A549 (cell line): ENCODE results near the gene RAET1E. TPM values are rescaled to one million over a fixed set of nuclear protein-coding genes. Genes with fewer than 3 reads are reported as not detected.

ENCODE experiments used
- ATAC-seq, 2 experiments: fragments of 200-7000 bp in 1 of 2; fragments of >200 bp in 1 of 2; cut with Nextera tagmentation in 1 of 2; cut with Tn5 transposase in 1 of 2; 3 replicates each; pipeline versions ENCODE4 v1.8.0 to v1.9.1; 2018 to 2020; ENCODE audit warnings: mild to moderate bottlenecking in 1 of 2, moderate library complexity in 1 of 2
- CTCF ChIA-PET: fragments of 300-600 bp; sonication (Branson Sonifier 250); formaldehyde crosslinking; extraction: SDS; loops from one replicate; lab custom pipeline; 2021; ENCODE audit warnings: antibody characterized with exemption, inconsistent platforms; lab: Yijun Ruan, JAX
- POLR2A ChIA-PET: fragments of 350-600 bp; formaldehyde crosslinking; extraction: SDS; loops from one replicate; lab custom pipeline; 2021; ENCODE audit warnings: antibody characterized with exemption, inconsistent platforms; lab: Yijun Ruan, JAX
- DNase-seq, 2 experiments: peaks; one replicate each; pipeline versions ENCODE4 v3.0.0 to v3.0.0-alpha.2; 2011 to 2016; ENCODE audit warnings: low read depth in 1 of 2, low spot score in 1 of 2
- FAIRE-seq: peaks from 2 replicates; lab custom pipeline; 2011; peaks lifted over from hg19 to GRCh38; lab: Jason Lieb, UNC
- H3K27ac ChIP-seq, 2 experiments: fragments of >200 bp; sonication (Bioruptor Twin); formaldehyde crosslinking; 3 replicates each; pipeline ENCODE4 v1.5.1; 2016 to 2017
- H3K4me1 ChIP-seq: fragments of >200 bp; sonication (Bioruptor Twin); formaldehyde crosslinking; 3 replicates; pipeline ENCODE4 v1.6.1; 2016
- H3K4me2 ChIP-seq: fragments of >200 bp; sonication (Bioruptor Twin); formaldehyde crosslinking; 3 replicates; pipeline ENCODE4 v1.6.1; 2016
- H3K4me3 ChIP-seq: fragments of >200 bp; sonication (Bioruptor Twin); formaldehyde crosslinking; 3 replicates; pipeline ENCODE4 v1.5.1; 2016
- H3K9me3 ChIP-seq: fragments of >200 bp; sonication (Bioruptor Twin); formaldehyde crosslinking; 3 replicates; pipeline ENCODE4 v1.6.1; 2016
- BHLHE40 ChIP-seq: IDR thresholded peaks from 2 replicates; pipeline ENCODE4 v1.6.1; 2012; ENCODE audit warnings: low read depth, low read length, inconsistent platforms
- CBX8 ChIP-seq: fragments of 200-600 bp; sonication (generic); IDR thresholded peaks from 2 replicates; pipeline ENCODE4 v1.6.1; 2016
- CHD2 ChIP-seq: fragments of 150-350 bp; IDR thresholded peaks from 2 replicates; pipeline ENCODE4 v1.6.1; 2014; ENCODE audit warnings: low read length; ENCODE audit not compliant: partially characterized antibody
- E2F6 ChIP-seq: IDR thresholded peaks from 2 replicates; pipeline ENCODE4 v1.6.1; 2012; ENCODE audit warnings: low read depth, borderline replicate concordance
- ELK1 ChIP-seq: fragments of 150-350 bp; IDR thresholded peaks from 2 replicates; pipeline ENCODE4 v1.6.1; 2014; ENCODE audit warnings: low read depth, mild to moderate bottlenecking, low read length
- ESRRA ChIP-seq: fragments of 150-350 bp; IDR thresholded peaks from 2 replicates; pipeline ENCODE4 v1.6.1; 2014; ENCODE audit warnings: mild to moderate bottlenecking, low read length, borderline replicate concordance
- FOSL2 ChIP-seq, 2 experiments: fragments of 450-650 bp in 1 of 2; fragments of >200 bp in 1 of 2; sonication (Bioruptor Twin) in 1 of 2; formaldehyde crosslinking; IDR thresholded peaks; 2 replicates each; pipeline versions ENCODE4 v1.5.0 to v1.6.1; 2016 to 2020; ENCODE audit warnings: mild to moderate bottlenecking in 1 of 2, moderate library complexity in 1 of 2
- JUNB ChIP-seq: fragments of >200 bp; sonication (Bioruptor Twin); formaldehyde crosslinking; IDR thresholded peaks from 2 replicates; pipeline ENCODE4 v1.6.1; 2016
- MAX ChIP-seq: IDR thresholded peaks from 2 replicates; pipeline ENCODE4 v1.6.1; 2012
- NFE2L2 ChIP-seq: fragments of 150-350 bp; conservative IDR thresholded peaks from 2 replicates; pipeline ENCODE4 v1.6.1; 2014; ENCODE audit warnings: low read length
- PBX3 ChIP-seq: IDR thresholded peaks from 2 replicates; pipeline ENCODE4 v1.6.1; 2012
- PHF8 ChIP-seq: fragments of 200-600 bp; sonication (generic); IDR thresholded peaks from 2 replicates; pipeline ENCODE4 v1.6.1; 2016; ENCODE audit warnings: low read depth, mild to moderate bottlenecking, antibody characterized with exemption, moderate library complexity, borderline replicate concordance
- POLR2AphosphoS2 ChIP-seq: conservative IDR thresholded peaks from 2 replicates; pipeline ENCODE4 v1.6.1; 2012; ENCODE audit warnings: low read length, improper control_type of control experiment, inconsistent platforms
- RARB ChIP-seq: fragments of 250-450 bp; sonication (Bioruptor Pico); IDR thresholded peaks from 2 replicates; pipeline ENCODE4 v1.8.0; 2021; ENCODE audit warnings: mild to moderate bottlenecking, moderate library complexity
- RCOR1 ChIP-seq: fragments of 150-350 bp; IDR thresholded peaks from 2 replicates; pipeline ENCODE4 v1.6.1; 2014; ENCODE audit warnings: antibody characterized with exemption, low read length, low read depth
- REST ChIP-seq: fragments of 200-600 bp; sonication (generic); IDR thresholded peaks from 2 replicates; pipeline ENCODE4 v1.6.1; 2016; ENCODE audit warnings: antibody characterized with exemption, mild to moderate bottlenecking, moderate library complexity
- RNF2 ChIP-seq: fragments of 200-600 bp; sonication (generic); IDR thresholded peaks from 2 replicates; pipeline ENCODE4 v1.6.1; 2016; ENCODE audit warnings: low read depth, mild to moderate bottlenecking, antibody characterized with exemption, moderate library complexity, borderline replicate concordance
- SREBF2 ChIP-seq: fragments of 450-650 bp; IDR thresholded peaks from 2 replicates; pipeline ENCODE4 v1.6.1; 2014; ENCODE audit warnings: mild to moderate bottlenecking, moderate library complexity
- TFCP2L1 ChIP-seq: fragments of 250-450 bp; sonication (Bioruptor Pico); IDR thresholded peaks from 2 replicates; pipeline ENCODE4 v1.5.0; 2021; ENCODE audit warnings: mild to moderate bottlenecking
- TP53 ChIP-seq: fragments of 250-450 bp; sonication (Bioruptor Pico); IDR thresholded peaks from 2 replicates; pipeline ENCODE4 v1.5.0; 2021; ENCODE audit warnings: mild to moderate bottlenecking, moderate library complexity
- ZC3H11A ChIP-seq: fragments of 450-650 bp; IDR thresholded peaks from 2 replicates; pipeline ENCODE4 v1.6.1; 2014; ENCODE audit warnings: antibody characterized with exemption, mild to moderate bottlenecking
- ZFP36 ChIP-seq: fragments of 450-650 bp; IDR thresholded peaks from 2 replicates; pipeline ENCODE4 v1.6.1; 2014; ENCODE audit warnings: borderline replicate concordance; ENCODE audit not compliant: partially characterized antibody
- WGBS: methylation state at CpG from one replicate; pipeline ENCODE4 v1.1.6; 2017; ENCODE audit errors: missing lambda C conversion rate; 5-methylcytosine and 5-hydroxymethylcytosine counted together
- polyA plus RNA-seq, 4 experiments: library from polyadenylated mRNA; depleted of rRNA in 3 of 4; stranded (reverse); fragments of >200 nt; fragmentation: RNase III in 1 of 4; extraction: RNeasy Plus Mini Kit Qiagen cat#74134 plus additional on column Dnase treatment in 1 of 4; gene quantifications; 2 replicates in 3 of 4; 3 replicates in 1 of 4; pipeline ENCODE4 v1.2.3, GENCODE V29; 2011 to 2017

The RAET1E gene
- polyA plus RNA-seq, 2 of the 4 experiments (the other 2 are of a cell fraction), result 2.8 to 4.5 TPM

- ChIA-PET POLR2A (no interaction called here), CTCF (interaction anchor here (1.2 kb wide), 1 partner anchor 77 kb away, joined by 3 read pairs; no protein-coding TSS in a partner anchor)
- H3K4me3 ChIP-seq, result no peak overlapping the region
- H3K27ac ChIP-seq, result no peak overlapping the region
- peak overlapping the region; percentile 100; the same call in 2 of the 3 replicates for H3K4me2 ChIP-seq
- 72% methylated on average over 5 of the region's 5 CpGs for WGBS
- no peak for ATAC-seq
- peaks cover 4% of the 10 kb centered on the region; the same call in 1 of the 3 replicates for H3K4me1 ChIP-seq
- H3K9me3 ChIP-seq, result no peaks in the 10 kb centered on the region
- no peak for DNase-seq
- no peak for FAIRE-seq
- TF ChIP-seq TFCP2L1 (CRISPR knock-in tag) (no peak), POLR2AphosphoS2 (no peak), E2F6 (no peak), CHD2 (no peak), SREBF2 (no peak), CBX8 (no peak), RCOR1 (no peak), ELK1 (no peak), MAX (no peak), TP53 (CRISPR knock-in tag) (no peak), NFE2L2 (no peak), ESRRA (no peak), JUNB (no peak), PBX3 (no peak), BHLHE40 (no peak), RARB (no peak), ZC3H11A (no peak), FOSL2 (IDR thresholded peaks at IDR 0.05) (no peak), FOSL2 (CRISPR knock-in tag; IDR thresholded peaks at IDR 0.05) (no peak)
Observed at GRCh38 chr6:149939356-149939648, 41.4 kb upstream of the RAET1E start.

GRCh38 chr6:149938571-149939355 lies 40.9 kb upstream of the RAET1E start:
- H3K4me2 ChIP-seq, result peak overlapping the region; percentile 100
- peaks cover 4% of the 10 kb centered on the region; the same call in 1 of the 3 replicates for H3K4me1 ChIP-seq
- no peak for TF ChIP-seq TFCP2L1 (CRISPR knock-in tag)
- TF ChIP-seq REST, result no peak
- no peak for TF ChIP-seq ZFP36
- no peak for TF ChIP-seq PHF8
- peak; percentile 74; the same call in 1 of the 2 replicates for TF ChIP-seq E2F6
- no peak for TF ChIP-seq RNF2
- peak; percentile 66 for TF ChIP-seq MAX
- H3K4me3 ChIP-seq, result peak overlapping the region; percentile 44
- peak in 1 of 2 experiments; percentile 20 for DNase-seq
- CTCF ChIA-PET, result interaction anchor here (1.2 kb wide), 1 partner anchor 78 kb away, joined by 3 read pairs; no protein-coding TSS in a partner anchor
- ATAC-seq, result peak in 1 of 2 experiments; percentile 9; a peak in 2 of 6 replicates
- FAIRE-seq, result no peak
- WGBS, result 16% methylated on average over 22 of the region's 58 CpGs
- H3K27ac ChIP-seq, result peak overlapping the region; percentile 49 to 84; a peak in 5 of 6 replicates
- POLR2A ChIA-PET, result no interaction called here
- H3K9me3 ChIP-seq, result no peaks in the 10 kb centered on the region
